HepG2 (cell line): ENCODE measurements around the gene HK3. TPM values are rescaled to one million over a fixed set of nuclear protein-coding genes. Genes with fewer than 3 reads are reported as not detected.

Source experiments
- AGO1 ChIP-seq: fragments of 200-400 bp; formaldehyde crosslinking; IDR thresholded peaks from 2 replicates; pipeline ENCODE4 v1.6.1; 2017; ENCODE audit warnings: mild to moderate bottlenecking, low read depth, low read length, moderate library complexity; ENCODE audit not compliant: poor library complexity, severe bottlenecking
- CENPBD1 ChIP-seq: sonication (generic); formaldehyde crosslinking; IDR thresholded peaks from 2 replicates; pipeline ENCODE4 v1.8.0; 2022; ENCODE audit warnings: missing genetic modification reagents, low read depth, mild to moderate bottlenecking, borderline replicate concordance
- CHCHD3 ChIP-seq: sonication (generic); formaldehyde crosslinking; IDR thresholded peaks from 2 replicates; pipeline ENCODE4 v1.8.0; 2022; ENCODE audit warnings: mild to moderate bottlenecking, missing genetic modification reagents, moderate library complexity
- ELF3 ChIP-seq: IDR thresholded peaks from 2 replicates; pipeline ENCODE4 v1.6.1; 2016; ENCODE audit warnings: missing genetic modification reagents, missing compliant biosample characterization
- HNRNPK ChIP-seq: fragments of 200-400 bp; formaldehyde crosslinking; IDR thresholded peaks from 2 replicates; pipeline ENCODE4 v1.6.1; 2018; ENCODE audit warnings: low read length, low read depth, moderate library complexity, mild to moderate bottlenecking; ENCODE audit not compliant: poor library complexity, severe bottlenecking
- MBD4 ChIP-seq: IDR thresholded peaks from 2 replicates; pipeline ENCODE4 v1.6.1; 2012; ENCODE audit warnings: low read length, inconsistent platforms, borderline replicate concordance
- MTA1 ChIP-seq: sonication (generic); formaldehyde crosslinking; IDR thresholded peaks from 2 replicates; pipeline ENCODE4 v1.4.0; 2020; ENCODE audit warnings: missing genetic modification reagents, mild to moderate bottlenecking, borderline replicate concordance
- PAXIP1 ChIP-seq: sonication (generic); formaldehyde crosslinking; conservative IDR thresholded peaks from 2 replicates; pipeline ENCODE4 v1.4.0; 2020; ENCODE audit warnings: mild to moderate bottlenecking, missing genetic modification reagents, moderate library complexity
- RELA ChIP-seq: sonication (generic); formaldehyde crosslinking; IDR thresholded peaks from 2 replicates; pipeline ENCODE4 v1.4.0; 2020; ENCODE audit warnings: missing genetic modification reagents
- SPEN ChIP-seq: sonication (generic); formaldehyde crosslinking; IDR thresholded peaks from 2 replicates; pipeline ENCODE4 v1.5.1; 2020; ENCODE audit warnings: low read depth, mild to moderate bottlenecking, missing genetic modification reagents
- TGIF2 ChIP-seq: IDR thresholded peaks from 2 replicates; pipeline ENCODE4 v1.6.1; 2016; ENCODE audit warnings: control low read depth, missing compliant biosample characterization
- ZBTB42 ChIP-seq: sonication (generic); formaldehyde crosslinking; IDR thresholded peaks from 2 replicates; pipeline ENCODE4 v1.5.0; 2020; ENCODE audit warnings: mild to moderate bottlenecking, missing genetic modification reagents
- ZBTB7B ChIP-seq: sonication (generic); formaldehyde crosslinking; IDR thresholded peaks from 2 replicates; pipeline ENCODE4 v1.4.0; 2020; ENCODE audit warnings: missing genetic modification reagents
- ZFX ChIP-seq: sonication (generic); formaldehyde crosslinking; IDR thresholded peaks from 2 replicates; pipeline ENCODE4 v1.4.0; 2020; ENCODE audit warnings: mild to moderate bottlenecking, low read depth, missing genetic modification reagents, moderate library complexity
- ZNF20 ChIP-seq: sonication (generic); formaldehyde crosslinking; IDR thresholded peaks from 2 replicates; pipeline ENCODE4 v1.4.0; 2020; ENCODE audit warnings: mild to moderate bottlenecking, moderate library complexity, missing genetic modification reagents
- ZNF354B ChIP-seq: sonication (generic); formaldehyde crosslinking; IDR thresholded peaks from 2 replicates; pipeline ENCODE4 v1.8.0; 2022; ENCODE audit warnings: mild to moderate bottlenecking, missing genetic modification reagents
- ZNF616 ChIP-seq: sonication (generic); formaldehyde crosslinking; IDR thresholded peaks from 2 replicates; pipeline ENCODE4 v1.5.0; 2020; ENCODE audit warnings: low read depth, mild to moderate bottlenecking, missing genetic modification reagents
- ZNF674 ChIP-seq: sonication (generic); formaldehyde crosslinking; IDR thresholded peaks from 2 replicates; pipeline ENCODE4 v1.5.0; 2020; ENCODE audit warnings: low read depth, mild to moderate bottlenecking, missing genetic modification reagents
- ZNF749 ChIP-seq: sonication (generic); formaldehyde crosslinking; IDR thresholded peaks from 2 replicates; pipeline ENCODE4 v1.8.0; 2022; ENCODE audit warnings: mild to moderate bottlenecking, missing genetic modification reagents, moderate library complexity, borderline replicate concordance
- ZNF781 ChIP-seq: sonication (generic); formaldehyde crosslinking; IDR thresholded peaks from 2 replicates; pipeline ENCODE4 v1.5.1; 2020; ENCODE audit warnings: borderline replicate concordance, mild to moderate bottlenecking, missing genetic modification reagents; ENCODE audit errors: not compliant biosample characterization
- ZNF841 ChIP-seq: sonication (generic); formaldehyde crosslinking; IDR thresholded peaks from 2 replicates; pipeline ENCODE4 v1.8.1; 2023; ENCODE audit warnings: missing genetic modification reagents, borderline replicate concordance
- ZSCAN9 ChIP-seq: IDR thresholded peaks from 2 replicates; pipeline ENCODE4 v1.6.1; 2016; ENCODE audit warnings: borderline replicate concordance
- polyA plus RNA-seq, 8 experiments: library from polyadenylated mRNA; depleted of rRNA in 3 of 8; stranded (reverse) in 7 of 8; unstranded in 1 of 8; fragments of >200 nt; fragmentation: Illumina TruSeq in 4 of 8; extraction: Trizol in 4 of 8; gene quantifications; 2 replicates each; pipeline versions ENCODE4 v1.2.1 to v1.2.3, GENCODE V29; 2011 to 2016; ENCODE audit warnings: low read depth in 4 of 8, missing spikeins in 1 of 8, mixed read lengths in 1 of 8; ENCODE audit not compliant: insufficient read depth in 1 of 8
- total RNA-seq, 5 experiments: library from RNA; depleted of rRNA; stranded (reverse); fragments of >200 nt; fragmentation: Illumina TruSeq; extraction: Trizol; gene quantifications; 2 replicates each; pipeline ENCODE4 v1.2.3, GENCODE V29; 2016; ENCODE audit warnings: low read depth in 1 of 5
- TF ChIP-seq, protein P1 (sequence below): sonication (generic); formaldehyde crosslinking; IDR thresholded peaks from 2 replicates; pipeline ENCODE4 v1.4.0; 2020; ENCODE audit warnings: missing genetic modification reagents
- TF ChIP-seq, protein P2 (sequence below): sonication (generic); formaldehyde crosslinking; IDR thresholded peaks from 2 replicates; pipeline ENCODE4 v1.4.0; 2020; ENCODE audit warnings: missing genetic modification reagents, borderline replicate concordance

The HK3 gene
- total and polyA plus RNA-seq, 2 of the 13 experiments (the other 11 are each of a cell fraction or from before 2014, with no cell fraction given), result not detected

DNA sequence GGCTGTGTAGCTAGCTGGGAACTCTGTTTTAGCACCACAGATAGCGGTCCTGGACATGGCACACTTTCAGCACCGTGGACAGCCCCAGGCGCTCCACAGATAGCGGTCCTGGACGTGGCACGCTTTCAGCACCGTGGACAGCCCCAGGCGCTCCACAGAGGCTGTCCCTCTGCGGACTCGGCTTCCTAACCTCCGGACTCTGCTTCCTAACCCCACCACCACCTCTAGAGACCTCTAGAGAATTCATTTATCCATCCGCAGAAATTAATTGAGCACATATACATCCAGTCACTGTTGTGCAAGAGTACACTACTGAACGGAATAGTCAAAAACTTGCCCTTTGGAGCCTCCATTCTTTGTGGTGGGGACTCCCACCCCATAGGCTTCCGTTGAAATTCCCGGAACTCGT, 61.4 kb downstream of the HK3 start (continued):
- TF ChIP-seq, protein P1, sequence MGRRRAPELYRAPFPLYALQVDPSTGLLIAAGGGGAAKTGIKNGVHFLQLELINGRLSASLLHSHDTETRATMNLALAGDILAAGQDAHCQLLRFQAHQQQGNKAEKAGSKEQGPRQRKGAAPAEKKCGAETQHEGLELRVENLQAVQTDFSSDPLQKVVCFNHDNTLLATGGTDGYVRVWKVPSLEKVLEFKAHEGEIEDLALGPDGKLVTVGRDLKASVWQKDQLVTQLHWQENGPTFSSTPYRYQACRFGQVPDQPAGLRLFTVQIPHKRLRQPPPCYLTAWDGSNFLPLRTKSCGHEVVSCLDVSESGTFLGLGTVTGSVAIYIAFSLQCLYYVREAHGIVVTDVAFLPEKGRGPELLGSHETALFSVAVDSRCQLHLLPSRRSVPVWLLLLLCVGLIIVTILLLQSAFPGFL (CRISPR knock-in tag), result peak; percentile 100
- TF ChIP-seq ZNF749 (CRISPR knock-in tag) (peak; percentile 100), HNRNPK (no peak), ZFX (peak; percentile 56; the same call in 1 of the 2 replicates), CHCHD3 (peak; percentile 100), TGIF2 (CRISPR knock-in tag) (peak; percentile 100), MTA1 (CRISPR knock-in tag) (peak; percentile 96), RELA (CRISPR knock-in tag) (peak; percentile 99), ZNF616 (peak; percentile 99), PAXIP1 (peak; percentile 83), MBD4 (no peak), ZNF354B (CRISPR knock-in tag) (peak; percentile 100), ZNF20 (CRISPR knock-in tag) (peak; percentile 99), ZNF841 (CRISPR knock-in tag) (peak; percentile 99), CENPBD1 (CRISPR knock-in tag) (peak; percentile 100), ZBTB42 (peak; percentile 99), ZNF674 (CRISPR knock-in tag) (peak; percentile 100), AGO1 (no peak), SPEN (CRISPR knock-in tag) (peak; percentile 100), ZNF781 (CRISPR knock-in tag) (peak; percentile 100), ZSCAN9 (CRISPR knock-in tag) (peak; percentile 100), ELF3 (CRISPR knock-in tag) (peak; percentile 100), ZBTB7B (CRISPR knock-in tag) (peak; percentile 99)
- TF ChIP-seq, protein P2, sequence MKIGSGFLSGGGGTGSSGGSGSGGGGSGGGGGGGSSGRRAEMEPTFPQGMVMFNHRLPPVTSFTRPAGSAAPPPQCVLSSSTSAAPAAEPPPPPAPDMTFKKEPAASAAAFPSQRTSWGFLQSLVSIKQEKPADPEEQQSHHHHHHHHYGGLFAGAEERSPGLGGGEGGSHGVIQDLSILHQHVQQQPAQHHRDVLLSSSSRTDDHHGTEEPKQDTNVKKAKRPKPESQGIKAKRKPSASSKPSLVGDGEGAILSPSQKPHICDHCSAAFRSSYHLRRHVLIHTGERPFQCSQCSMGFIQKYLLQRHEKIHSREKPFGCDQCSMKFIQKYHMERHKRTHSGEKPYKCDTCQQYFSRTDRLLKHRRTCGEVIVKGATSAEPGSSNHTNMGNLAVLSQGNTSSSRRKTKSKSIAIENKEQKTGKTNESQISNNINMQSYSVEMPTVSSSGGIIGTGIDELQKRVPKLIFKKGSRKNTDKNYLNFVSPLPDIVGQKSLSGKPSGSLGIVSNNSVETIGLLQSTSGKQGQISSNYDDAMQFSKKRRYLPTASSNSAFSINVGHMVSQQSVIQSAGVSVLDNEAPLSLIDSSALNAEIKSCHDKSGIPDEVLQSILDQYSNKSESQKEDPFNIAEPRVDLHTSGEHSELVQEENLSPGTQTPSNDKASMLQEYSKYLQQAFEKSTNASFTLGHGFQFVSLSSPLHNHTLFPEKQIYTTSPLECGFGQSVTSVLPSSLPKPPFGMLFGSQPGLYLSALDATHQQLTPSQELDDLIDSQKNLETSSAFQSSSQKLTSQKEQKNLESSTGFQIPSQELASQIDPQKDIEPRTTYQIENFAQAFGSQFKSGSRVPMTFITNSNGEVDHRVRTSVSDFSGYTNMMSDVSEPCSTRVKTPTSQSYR (CRISPR knock-in tag), result peak; percentile 97
